NCI-H748 (cell line): ENCODE results near the gene TMEM202.
"Not testable (repeated sequence)": the region's sequence is repeated elsewhere in the genome, so short reads cannot be mapped to it uniquely, and the experiment has no call there.

Source experiments
- DNase-seq: peaks from one replicate; lab custom pipeline; 2025; ENCODE audit not compliant: unreplicated experiment; lab: John Stamatoyannopoulos, UW

TMEM202 gene

DNA sequence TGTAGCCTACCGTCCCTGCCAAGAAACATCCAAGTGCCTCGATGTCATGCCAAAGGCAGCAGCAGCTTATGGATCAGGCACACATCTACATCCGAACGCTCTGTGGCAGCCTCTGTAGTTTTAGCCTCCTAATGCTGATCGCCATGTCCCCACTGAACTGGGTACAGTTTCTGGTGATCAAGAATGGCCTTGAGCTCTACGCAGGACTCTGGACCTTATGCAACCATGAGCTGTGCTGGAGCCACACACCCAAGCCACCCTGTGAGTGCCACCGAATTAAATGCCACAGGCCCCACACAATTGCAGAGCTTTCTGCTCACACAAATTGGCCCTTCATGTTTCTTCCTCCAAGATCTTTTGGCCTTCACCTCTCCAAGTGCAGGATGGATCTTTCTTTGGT lies 543 bp downstream of the TMEM202 start:
- DNase-seq = no peak

DNA sequence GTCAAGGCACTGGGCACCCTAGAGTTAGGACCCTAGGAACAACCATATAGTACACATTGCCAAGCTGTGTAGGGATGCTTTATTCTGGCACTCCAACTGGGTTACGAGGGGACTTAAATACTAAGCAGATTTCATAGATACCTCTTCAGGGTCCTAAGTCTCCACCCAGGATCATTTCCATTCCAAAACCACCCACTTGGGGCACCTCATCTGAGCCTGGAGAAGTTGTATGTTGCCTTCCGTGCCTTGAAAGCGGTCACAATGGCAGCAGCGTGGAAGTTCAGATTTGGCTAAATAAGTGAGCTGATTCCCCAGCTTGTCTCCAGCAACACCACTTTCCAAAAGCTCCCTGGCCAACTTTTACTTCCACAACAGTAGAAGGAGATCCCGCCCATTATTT lies 4.6 kb downstream of the TMEM202 start:
- no peak for DNase-seq

DNA sequence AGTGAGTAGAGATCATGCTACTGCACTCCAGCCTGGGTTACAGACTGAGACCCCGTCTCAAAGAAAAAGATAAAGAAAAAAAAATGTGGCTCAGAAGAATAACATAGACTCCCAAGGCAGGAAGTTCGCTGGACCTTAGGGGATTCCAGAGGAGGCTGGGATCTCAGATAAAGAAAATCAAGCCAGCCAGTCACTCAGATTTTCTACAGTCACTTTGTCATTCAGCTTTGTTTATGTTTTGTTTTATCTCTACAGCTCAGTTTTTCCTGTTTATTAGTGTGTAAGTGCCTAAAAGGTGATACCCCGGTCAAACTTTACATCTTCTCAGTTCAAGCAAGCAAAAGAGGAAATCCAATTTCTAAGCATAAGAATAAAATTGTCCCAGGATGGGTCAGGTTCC lies 6.3 kb downstream of the TMEM202 start:
- DNase-seq = no peak

DNA sequence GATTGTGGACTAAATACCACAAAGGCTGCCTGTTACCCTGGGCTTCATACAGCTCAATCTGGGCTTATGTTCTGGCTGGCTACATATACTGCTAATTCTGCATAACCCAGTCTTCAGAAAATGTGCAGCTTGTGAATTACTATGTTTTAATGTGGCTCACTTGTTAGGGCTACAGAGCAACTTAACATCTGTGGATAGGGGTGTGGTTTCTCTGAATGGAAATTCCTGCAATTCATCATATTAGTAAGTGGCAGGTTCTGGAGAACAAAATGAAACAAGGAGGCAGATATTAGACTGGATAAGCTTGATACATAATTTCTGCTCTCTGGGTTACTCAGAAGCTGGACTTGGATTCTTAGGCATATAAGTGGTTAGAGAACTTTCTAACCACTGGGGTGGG lies 6.7 kb downstream of the TMEM202 start:
- no peak for DNase-seq

DNA sequence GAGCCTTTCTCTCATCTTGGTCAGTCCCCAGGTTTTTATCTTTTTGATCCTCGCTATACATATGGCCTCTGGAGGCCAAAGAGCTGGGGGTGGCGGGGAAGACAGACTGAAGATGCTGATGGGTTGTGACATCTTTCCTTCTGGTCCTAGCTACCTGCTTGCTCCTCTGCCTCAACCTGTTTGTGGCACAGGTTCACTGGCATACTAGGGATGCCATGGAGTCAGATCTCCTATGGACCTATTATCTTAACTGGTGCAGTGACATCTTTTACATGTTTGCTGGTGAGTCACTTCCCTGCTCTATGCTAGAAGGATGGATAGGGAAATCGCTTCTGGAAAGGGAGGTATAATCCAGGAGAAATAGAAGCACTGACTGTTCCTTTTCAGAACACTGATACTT lies 8.8 kb downstream of the TMEM202 start:
- no peak for DNase-seq

DNA sequence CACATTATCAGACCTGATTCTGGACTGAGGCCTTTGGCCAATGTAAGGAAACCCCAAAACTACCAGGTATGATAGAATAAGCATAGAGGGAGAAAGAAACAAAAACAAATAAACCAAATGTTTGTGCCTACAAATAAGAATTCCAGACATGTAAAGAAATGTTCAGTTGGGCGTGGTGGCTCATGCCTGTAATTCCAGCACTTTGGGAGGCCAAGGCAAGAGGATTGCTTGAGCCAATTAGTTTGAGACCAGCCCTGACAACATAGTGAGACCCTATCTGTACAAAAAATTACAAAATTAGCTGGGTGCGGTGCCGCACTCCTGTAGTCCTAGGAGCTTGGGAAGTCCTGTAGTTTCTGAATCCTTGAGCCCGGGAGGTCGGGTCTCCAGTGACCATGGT lies 13.0 kb downstream of the TMEM202 start:
- DNase-seq = no peak

DNA sequence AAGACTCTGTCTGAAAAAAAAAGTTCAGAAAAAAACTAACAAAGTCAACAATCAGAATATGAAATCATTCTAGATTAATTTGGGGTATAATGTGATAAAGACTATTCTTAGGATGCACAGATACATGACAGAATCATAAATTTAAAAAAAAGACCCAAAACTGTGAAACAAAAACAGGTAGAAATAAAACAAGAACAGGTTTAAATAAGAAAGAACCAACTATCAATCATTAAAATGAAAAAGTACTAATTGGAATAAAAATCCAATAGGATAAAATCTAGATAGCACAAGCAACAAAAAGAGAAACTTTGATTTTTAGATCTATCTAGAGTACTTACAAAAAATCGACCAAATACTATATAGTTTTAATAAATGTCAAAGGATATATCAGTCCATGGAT lies 13.4 kb downstream of the TMEM202 start:
- DNase-seq = no peak

DNA sequence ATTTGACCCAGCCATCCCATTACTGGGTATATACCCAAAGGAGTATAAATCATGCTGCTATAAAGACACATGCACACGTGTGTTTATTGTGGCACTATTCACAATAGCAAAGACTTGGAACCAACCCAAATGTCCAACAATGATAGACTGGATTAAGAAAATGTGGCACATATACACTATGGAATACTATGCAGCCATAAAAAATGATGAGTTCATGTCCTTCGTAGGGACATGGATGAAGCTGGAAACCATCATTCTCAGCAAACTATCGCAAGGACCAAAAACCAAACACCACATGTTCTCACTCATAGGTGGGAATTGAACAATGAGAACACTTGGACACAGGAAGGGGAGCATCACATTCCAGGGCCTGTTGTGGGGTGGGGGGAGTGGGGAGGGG lies 15.2 kb downstream of the TMEM202 start:
- DNase-seq = not testable (repeated sequence)

DNA sequence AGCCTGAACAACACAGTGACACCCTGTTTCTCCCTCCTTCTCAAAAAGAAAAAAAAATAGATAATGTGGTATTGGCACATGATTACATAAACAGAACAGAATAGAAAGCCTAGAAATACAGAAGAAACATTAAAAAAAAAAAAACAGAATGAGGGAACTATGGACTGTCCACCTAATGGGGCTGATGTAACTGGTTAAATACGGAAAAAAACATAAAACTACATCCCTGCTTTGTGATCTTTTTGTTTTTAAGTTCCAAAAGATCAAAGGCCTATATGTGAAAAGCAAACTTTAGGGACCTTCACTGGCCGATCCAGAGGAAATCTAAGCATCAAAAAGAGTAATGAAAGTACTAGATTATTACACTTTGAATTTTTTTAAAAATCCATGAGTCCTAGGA lies 17.2 kb downstream of the TMEM202 start:
- DNase-seq = no peak

DNA sequence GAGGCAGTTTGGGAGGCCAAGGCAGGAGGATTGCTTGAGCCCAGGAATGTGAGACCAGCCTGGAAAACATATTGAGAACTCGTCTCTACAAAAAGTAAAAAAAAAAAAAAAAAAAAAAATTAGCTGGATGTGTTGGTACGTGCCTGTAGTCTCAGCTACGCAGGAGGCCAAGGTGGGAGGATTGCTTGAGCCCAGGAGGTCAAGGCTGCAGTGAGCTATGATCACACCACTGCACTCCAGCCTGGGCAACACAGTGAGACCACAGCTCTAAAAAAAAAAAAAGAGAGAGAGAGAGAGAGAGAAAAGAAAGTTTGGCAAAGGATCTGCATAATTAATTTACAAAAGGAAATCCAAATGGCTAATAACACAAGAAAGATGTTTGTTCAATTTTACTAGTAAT lies 21.7 kb downstream of the TMEM202 start:
- DNase-seq = not testable (repeated sequence)

DNA sequence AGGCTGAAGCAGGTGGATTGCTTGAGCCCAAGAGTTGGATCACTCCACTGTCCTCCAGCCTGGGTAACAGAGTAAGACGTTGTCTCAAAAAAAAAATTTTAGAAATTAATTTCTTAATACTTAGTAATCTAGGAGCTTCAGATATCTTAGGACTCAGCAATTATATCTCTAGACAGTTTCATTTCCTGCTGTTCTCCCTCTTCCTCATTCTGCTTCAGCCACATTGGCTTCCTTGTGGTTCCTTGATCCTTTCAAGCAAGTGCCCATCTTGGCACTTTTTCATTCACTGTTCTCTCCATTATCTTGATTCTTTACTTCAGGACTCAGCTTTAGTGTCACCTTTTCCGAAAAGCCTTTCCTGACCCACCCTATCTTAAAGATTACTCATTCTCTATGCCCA lies 22.5 kb downstream of the TMEM202 start:
- no peak for DNase-seq

DNA sequence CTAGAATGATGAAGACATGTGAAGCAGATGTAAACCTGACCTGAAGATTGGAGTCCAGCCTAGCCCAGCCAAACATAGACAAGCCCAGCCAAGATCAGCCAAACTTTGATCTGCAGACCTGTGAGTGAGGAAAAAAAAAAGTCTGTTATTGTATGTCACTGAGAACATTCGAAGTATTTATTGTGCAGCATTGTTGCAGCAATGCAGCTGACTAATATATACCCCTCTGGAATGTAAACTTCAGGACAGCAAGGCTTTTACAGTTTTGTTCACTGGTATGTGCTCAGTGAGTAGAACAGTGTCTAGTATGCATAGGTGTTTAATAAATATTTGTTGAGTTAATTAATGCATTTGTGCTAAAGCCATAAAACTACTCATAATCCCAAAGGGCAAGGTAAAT lies 23.4 kb downstream of the TMEM202 start:
- DNase-seq = no peak

DNA sequence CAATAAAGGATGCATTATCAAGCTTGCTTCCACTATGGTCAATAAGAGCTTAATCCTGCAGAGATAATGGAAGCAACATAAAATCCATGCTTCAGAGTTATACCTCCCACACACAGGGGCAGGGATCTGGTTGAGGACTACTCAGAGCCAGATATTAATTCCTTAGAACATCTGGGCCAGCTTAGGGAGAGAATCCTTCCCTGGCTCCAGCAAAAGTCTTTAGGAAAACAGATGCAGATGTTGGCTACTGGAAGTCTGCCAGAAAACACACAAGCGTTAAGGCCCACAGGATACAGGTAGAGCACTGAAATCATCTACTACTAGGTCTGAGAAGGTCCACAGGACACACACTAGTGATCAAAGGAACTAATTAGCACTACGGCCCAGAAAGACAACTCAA lies 25.2 kb downstream of the TMEM202 start:
- no peak for DNase-seq

DNA sequence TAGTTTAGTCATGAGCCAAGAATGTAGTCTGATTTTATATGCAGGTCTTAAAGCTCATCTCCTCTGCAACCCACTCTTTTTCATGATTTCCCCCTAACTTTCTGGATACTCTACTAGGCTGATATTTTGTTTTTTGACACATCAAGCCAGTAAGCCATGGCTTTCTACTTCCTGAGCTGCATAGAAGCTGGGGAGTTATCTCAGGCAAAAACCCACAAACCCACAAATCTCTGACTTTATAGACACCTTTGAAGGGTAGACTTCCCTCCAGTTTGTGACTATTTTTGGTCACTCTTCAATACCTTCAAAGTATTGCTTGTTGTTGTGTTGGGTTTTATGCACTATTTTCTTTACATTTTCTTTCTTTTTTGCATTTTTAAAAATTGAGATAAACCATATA lies 28.6 kb downstream of the TMEM202 start:
- DNase-seq = no peak

DNA sequence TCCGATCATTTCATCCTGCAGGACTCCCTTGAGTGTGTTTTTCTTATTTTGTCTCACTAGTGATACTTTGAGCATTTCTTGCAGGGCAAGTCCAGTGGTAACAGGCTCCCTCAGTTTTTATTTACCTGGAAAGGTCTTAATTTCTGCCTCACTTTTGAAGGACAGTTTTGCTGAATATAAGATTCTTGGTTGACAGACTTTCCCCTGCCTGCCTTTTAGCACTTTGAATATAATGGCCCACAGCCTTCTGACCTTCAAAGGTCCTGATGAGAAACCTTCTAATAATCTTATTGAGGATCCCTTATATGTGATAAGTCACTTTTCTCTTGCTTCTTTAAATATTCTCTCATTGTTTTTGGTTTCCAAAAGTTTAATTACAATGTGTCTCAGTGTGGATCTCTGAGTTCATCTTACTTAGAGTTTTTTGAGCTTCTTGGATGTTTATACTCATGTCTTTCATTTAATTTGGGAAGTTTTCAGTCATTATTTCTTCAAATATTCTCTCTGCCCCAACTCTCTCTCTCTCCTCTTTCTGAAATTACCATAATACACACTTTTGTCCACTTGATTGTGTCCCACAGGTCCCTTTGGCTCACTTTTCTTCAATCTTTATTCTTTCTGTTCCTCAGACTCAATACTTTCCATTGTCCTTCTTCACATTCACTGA lies 39.7 kb downstream of the TMEM202 start:
- DNase-seq = no peak

DNA sequence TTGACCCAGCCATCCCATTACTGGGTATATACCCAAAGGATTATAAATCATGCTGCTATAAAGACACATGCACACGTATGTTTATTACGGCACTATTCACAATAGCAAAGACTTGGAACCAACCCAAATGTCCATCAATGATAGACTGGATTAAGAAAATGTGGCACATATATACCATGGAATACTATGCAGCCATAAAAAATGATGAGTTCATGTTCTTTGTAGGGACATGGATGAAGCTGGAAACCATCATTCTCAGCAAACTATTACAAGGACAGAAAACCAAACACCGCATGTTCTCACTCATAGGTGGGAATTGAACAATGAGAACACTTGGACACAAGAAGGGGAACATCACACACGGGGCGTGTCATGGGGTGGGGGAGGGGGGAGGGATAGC lies 44.7 kb downstream of the TMEM202 start:
- DNase-seq = not testable (repeated sequence)

DNA sequence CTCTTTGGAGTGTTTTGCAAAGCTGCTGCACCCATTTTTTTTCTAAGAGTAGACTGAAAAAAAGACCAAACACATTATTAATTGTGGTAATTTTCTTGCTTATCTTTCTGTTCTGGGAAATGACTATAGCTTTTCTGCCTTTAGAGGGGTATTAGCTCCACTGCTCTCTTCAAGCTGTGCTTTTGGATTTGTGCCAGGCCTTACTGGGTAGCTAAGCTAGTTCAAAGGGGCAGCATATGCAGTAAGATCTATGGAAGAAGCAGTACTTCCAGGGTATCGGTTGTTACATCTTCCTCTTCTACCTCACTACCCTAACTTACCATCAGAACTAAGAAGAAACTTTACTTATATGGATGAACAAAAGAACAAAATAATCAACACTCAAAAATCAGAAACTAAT lies 47.3 kb downstream of the TMEM202 start:
- peak; percentile 43 for DNase-seq

DNA sequence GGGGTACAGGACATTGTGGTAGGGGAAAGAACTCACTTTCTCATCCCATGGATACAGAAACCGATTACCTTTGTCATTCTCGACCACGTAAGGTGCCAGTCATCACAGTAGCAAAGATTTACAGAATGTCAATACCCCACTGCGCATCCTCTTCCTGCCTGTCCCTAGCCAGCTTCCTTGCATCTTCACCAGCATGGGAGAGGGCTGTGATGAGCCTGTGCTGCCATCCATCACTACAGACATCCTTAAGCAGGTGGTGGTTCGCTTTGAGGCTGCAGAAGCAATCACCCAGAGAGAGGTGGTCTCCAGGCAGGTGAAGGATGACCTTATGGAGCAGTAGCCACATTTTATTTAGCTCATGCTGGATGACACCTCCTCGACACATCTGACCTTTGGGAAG lies 52.7 kb downstream of the TMEM202 start:
- DNase-seq = no peak

DNA sequence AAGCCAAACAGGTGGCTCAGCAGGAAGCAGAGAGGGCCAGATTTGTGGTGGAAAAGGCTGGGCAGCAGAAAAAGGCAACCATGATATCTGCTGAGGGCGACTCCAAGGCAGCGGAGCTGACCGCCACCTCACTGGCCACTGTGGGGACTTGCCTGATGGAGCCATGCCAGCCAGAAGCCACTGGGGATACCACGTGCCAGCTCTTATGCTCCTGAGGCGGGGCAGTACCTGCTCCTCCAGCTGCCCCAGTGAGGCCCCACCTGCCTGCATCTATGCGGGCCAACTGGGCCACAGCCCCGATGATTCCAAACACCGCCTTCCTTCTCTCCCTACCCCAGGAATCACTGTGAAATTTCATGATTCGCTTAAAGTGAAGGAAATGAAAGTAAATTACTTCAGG lies 53.1 kb downstream of the TMEM202 start:
- no peak for DNase-seq

DNA sequence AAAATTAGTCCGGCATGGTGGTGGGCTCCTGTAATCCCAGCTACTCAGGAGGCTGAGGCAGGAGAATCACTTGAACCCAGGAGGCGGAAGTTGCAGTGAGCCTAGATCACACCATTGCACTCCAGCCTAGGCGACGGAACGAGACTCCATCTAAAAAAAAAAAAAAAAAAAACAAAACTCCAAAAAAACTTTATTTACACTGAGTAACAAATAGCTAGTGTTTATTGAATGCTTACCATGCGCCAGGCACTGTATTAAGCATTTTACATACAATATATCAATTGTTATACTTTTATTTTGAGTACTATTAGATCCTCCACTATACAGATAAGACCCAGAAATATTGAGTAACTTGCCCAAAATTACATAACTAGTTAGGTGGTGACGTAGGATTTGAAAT lies 58.6 kb downstream of the TMEM202 start:
- no peak for DNase-seq
